Neural progenitor cell (in vitro differentiated cells): Measurements from ENCODE around the gene CYB5B.

Experiments
- EZH2phosphoT487 ChIP-seq: fragments of 200-600 bp; sonication (generic); IDR thresholded peaks from 2 replicates; pipeline ENCODE4 v1.6.1; 2017; ENCODE audit warnings: antibody characterized with exemption
- TF ChIP-seq, protein P1 (sequence below): fragments of 200-600 bp; sonication (generic); IDR thresholded peaks from 2 replicates; pipeline ENCODE4 v1.5.1; 2017; ENCODE audit warnings: antibody characterized with exemption, mild to moderate bottlenecking

GRCh38 chr16:69490707-69491324, 66.4 kb downstream of the CYB5B start:
- TF ChIP-seq, protein P1, sequence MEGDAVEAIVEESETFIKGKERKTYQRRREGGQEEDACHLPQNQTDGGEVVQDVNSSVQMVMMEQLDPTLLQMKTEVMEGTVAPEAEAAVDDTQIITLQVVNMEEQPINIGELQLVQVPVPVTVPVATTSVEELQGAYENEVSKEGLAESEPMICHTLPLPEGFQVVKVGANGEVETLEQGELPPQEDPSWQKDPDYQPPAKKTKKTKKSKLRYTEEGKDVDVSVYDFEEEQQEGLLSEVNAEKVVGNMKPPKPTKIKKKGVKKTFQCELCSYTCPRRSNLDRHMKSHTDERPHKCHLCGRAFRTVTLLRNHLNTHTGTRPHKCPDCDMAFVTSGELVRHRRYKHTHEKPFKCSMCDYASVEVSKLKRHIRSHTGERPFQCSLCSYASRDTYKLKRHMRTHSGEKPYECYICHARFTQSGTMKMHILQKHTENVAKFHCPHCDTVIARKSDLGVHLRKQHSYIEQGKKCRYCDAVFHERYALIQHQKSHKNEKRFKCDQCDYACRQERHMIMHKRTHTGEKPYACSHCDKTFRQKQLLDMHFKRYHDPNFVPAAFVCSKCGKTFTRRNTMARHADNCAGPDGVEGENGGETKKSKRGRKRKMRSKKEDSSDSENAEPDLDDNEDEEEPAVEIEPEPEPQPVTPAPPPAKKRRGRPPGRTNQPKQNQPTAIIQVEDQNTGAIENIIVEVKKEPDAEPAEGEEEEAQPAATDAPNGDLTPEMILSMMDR: no peak
- no peak for TF ChIP-seq EZH2phosphoT487
